ENCODE results near the gene PRDX6.
"Not testable (repeated sequence)": the region's sequence is repeated elsewhere in the genome, so short reads cannot be mapped to it uniquely, and the experiment has no call there.

PRDX6 gene

DNA sequence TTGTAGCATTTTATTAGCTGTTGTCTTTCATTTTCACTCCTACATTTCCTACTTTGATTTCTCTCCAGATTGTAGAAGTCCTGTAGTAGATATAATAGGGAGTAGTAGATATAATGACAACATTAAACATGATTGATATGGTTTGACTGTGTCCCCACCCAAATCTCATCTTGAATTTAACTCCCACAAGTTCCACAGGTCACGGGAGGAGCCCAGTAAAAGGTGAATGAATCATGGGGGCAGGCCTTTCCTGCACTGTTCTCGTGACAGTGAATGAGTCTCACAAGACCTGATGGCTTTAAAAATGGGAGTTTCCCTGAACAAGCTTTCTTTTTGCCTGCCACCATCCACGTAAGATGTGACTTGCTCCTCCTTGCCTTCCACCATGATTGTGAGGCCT is 7.5 kb upstream of the PRDX6 start:
- no peak for DNase-seq

DNA sequence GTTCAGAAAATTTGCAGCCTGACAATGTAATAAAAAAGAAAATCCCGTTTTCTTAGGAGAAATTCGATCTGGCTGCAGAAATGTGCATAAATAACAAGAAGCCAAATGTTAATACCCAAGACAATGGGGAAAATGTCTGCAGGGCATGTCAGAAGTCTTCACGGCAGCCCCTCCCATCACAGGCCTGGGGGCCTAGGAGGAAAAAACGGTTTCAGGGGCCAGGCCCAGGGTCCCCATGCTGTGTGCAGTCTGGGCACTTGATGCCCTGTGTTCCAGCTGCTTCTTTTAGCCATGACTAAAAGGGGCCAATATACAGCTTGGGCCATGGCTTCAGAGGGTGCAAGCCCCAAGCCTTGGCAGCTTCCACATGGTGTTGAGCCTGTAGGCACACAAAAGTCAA is 6.5 kb upstream of the PRDX6 start:
- DNase-seq: no peak

DNA sequence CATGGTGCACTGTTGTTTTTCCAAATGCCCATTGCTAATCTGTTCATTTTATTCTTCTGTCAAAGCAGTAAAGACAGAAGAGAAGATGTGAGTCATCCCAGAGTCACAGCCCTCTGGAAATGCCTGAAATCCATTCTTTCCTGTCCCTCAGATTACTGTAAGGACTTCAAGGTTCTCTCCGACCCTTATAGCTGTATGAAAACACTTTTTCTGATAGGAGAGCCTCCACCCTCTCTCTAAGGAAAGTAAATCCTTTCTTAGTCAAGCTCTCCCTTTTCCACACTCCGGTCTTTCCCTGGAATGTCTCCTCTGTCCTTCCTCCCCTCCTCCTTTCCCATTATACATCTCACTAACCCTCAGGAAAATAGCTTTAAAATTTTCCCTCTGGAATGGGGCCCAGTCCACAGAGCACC is 3.5 kb upstream of the PRDX6 start:
- DNase-seq: peak; percentile 33

DNA sequence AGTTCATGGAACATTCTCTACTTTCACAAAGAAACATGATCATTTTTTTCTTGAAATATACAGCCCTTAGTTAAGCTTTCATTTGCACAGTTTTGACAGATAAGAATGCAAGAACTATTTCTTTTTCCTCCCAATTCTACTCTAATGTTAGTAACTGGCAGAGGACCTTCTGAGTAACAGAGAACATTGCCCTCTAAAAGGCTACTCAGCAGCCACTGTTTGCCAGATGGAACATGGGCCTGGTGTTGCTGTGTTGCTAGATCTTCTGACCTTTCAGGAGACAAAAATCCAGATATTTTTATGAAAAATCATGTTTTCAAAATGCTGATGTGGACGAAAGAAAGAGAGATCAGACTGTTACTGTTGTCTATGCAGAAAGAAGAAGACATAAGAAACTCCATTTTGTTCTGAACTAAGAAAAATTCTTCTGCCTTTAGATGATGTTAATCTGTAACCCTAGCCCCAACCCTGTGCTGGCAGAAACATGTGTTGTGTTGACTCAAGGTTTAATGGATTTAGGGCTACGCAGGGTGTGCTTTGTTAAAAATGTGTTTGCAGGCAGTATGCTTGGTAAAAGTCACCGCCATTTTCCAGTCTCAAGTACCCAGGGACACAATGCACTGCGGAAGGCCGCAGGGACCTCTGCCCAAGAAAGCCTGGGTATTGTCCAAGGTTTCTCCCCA is 2.9 kb upstream of the PRDX6 start:
- no peak for DNase-seq

DNA sequence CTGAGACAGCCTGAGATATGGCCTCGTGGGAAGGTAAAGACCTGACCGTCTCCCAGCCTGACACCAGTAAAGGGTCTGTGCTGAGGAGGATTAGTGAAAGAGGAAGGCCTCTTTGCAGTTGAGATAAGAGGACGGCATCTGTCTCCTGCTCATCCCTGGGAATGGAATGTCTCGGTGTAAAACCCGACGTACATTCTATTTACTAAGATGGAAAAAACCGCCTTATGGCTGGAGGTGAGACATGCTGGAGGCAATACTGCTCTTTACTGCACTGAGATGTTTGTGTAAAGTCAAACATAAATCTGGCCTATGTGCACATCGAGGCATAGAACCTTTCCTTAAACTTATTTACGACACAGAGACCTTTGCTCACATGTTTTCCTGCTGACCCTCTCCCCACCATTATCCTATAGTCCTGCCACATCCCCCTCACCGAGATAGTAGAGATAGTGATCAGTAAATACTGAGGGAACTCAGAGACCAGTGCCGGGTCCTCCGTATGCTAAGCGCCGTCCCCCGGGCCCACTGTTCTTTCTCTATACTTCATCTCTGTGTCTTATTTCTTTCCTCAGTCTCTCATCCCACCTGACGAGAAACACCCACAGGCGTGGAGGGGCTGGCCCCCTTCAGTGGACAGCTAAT is 2.2 kb upstream of the PRDX6 start:
- DNase-seq: not testable (repeated sequence)

DNA sequence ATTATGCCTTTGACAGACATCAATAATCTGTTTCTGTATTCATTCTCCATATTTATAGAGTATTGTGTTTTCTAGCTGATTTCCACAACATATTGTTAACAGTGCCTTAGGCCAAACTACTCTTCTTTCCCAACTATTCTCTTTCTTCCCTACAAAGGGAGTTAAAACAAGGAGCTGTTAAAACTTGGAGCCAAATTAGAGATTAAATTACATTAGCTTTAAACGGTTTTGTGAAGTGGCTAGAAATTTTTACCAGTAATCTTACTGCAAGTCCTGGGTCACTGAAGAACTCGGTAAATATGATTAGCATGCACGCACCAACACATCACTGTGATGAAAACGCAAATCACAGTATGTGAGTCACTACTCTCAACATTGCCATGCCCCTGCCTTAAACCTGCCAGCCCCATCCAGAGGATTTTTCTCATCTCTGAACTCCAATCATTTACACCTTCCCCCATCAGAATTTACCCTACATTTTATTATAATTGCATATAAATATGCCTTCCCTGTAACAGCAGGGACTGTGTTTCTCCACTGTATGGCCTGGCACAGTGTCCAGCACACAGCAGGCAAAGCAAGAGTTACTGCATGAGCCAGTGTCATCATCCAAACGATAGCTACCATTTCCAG is 1.5 kb upstream of the PRDX6 start:
- no peak for DNase-seq

DNA sequence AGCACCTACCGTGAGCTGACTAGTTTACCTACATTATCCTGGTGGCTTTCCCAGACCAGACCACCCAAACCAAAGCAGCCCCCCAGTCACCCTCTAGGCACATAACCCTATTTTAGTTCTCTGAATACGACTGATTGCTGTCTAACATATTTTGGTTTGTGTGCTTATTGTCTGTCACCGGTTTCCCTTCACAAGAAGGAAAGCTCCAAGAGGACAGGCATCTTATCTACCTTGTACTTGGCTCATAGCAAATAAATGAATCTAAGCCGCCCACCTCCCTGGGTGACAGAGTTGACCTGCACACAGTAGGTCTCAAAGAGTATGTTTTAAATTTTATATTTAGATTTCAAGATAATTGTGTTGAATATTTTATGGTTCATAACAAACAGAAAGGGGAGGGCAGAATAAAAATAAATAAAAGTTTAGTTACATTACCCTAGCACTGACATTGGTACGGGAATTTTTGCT is 904 bp upstream of the PRDX6 start:
- no peak for DNase-seq

DNA sequence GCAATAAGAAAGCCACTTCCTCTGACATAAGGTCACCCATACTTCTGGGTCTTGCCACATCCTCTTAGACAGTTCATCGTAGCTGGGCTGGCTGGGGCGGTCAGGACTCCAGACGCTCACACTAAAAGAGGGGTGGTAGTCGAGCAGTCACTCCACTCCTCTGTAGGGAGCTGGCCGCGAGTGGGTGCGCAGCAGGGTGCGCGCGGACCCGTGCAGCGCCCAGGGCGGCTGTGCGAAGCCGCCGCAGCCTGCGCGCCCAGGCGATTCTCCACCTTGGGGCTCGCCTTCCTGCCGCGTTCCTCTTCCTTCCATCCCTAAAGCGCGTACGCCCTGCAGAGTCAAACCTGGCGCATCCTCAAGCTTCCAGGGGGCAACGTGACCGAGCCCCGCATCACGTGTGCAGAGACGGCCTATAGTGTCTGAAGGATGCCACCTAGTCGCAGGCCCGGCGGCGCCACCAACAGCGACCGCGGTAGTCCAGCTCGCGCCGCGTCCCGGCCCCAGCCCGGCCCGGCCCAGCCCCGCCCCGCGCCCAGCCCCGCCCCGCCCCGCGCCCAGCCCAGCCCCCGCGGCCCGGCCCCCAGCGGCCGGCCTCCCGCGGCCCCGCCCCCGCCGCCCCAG is 360 bp upstream of the PRDX6 start:
- DNase-seq: peak; percentile 79

DNA sequence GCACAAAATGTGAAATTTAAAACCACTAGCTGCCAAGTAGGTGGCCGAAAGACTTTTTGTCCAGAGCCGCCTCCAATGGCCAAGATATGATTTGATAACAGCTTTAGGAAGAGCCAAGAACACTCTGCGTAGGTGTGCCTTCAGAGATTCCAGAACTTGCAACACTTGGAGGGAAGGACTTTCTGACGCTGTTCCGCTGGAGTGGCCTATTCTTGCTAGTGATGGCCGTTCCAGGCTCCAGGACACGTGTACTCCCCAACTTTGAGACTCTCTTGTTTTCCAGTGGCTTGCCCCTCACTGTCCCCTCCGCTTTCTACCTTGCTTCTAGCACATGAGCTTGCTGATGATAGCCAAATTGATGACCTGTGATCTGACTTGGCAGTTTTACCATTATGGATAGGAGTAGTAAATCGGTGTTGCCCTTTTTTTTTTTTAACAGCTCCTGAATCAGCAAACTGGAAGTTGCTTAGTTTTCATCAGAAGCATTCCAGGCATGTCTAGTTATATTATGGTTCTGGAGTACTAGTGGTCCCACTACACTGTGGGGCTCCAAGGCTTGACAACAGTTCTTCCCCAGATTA is 1.0 kb downstream of the PRDX6 start:
- DNase-seq: peak; percentile 14

DNA sequence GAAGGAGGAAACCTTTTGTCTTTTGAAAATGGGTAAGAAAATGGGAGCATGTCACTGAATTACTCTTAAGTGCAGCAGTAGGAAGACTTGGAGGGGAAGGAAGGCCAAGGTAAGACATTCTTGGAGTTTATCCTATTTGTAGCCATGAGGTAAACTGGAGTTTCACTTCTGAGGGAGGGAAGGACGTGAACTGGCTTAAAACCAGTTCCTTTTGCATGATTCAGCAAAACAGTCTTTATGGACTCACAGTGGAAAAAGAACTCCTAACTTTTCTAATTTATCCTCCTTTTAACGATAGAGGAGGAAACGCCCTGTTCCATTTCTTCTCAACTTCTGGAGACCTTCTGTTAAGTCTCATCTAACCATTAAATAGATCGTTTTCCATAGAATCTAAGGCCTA is 2.5 kb downstream of the PRDX6 start:
- DNase-seq: no peak

DNA sequence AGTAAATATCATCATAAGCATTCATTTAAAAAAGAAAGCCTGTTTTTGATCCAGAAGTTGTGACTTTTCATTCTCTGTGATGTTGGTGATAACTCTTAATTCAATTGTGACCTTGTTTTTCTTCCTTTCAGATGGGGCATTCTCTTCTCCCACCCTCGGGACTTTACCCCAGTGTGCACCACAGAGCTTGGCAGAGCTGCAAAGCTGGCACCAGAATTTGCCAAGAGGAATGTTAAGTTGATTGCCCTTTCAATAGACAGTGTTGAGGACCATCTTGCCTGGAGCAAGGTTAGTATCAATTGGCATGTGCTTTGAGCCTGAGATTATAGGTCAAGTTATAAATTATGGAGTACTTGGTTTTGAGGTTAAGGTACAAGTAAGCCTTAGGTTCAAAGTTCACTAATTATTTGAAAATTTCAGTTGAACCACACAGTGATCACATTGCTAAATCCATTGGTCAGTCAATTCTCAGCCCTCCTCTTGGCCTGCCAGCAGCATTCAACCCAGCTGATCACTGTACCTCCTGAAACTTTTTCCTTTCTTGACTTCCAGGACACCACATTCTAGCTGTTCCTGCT is 4.1 kb downstream of the PRDX6 start:
- no peak for DNase-seq

DNA sequence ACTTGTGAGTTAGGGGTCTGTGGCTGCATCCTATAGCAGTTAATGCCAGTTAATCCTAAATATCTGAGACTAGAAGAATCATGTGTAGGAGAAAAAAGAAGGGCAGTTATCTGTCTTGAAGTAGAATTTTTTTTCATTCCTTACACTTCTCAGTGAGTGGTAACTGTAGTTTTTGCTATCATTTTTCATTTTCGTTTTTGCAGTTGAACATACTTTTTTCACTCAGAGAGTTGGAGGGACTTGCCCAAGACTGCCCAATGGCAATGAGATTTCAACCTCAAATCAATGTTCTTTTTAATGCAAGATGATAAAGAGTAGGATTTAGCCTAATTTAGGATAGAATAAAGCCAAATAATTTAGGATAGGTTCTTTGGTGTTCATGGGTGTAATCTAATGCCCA is 5.5 kb downstream of the PRDX6 start:
- no peak for DNase-seq

DNA sequence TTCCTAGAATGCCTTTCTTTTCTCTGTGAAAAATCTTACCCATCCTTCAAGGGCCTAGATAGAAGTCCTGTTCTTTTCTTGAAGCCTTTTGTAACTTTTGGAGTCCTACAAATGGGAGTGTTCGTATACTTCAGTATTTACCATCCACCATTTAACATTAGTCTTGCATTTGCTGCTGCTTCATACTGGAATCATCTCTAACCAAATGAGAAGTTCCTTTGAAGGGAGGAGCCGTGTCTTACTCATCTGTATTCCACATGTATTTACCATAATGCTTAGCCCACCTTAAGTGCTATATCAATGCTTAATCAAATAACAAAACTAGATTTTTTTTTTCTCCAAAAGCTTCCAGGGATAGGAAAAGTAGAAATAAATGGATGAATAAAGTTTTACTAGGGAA is 7.1 kb downstream of the PRDX6 start:
- DNase-seq: no peak

DNA sequence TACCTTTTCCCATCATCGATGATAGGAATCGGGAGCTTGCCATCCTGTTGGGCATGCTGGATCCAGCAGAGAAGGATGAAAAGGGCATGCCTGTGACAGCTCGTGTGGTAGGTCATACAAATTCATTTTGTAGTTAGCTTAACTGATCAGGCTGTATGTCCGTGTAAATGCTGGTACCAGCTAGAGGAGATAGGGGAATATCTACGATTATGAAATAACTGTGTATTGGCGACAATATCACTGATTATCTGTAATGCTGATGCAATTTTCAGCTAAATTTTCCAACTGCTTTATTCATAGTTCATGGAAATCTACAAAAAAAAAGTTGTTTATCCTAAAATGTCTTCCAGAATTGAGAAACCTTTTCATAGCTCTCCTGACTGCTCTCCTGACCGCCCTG is 8.3 kb downstream of the PRDX6 start:
- no peak for DNase-seq

DNA sequence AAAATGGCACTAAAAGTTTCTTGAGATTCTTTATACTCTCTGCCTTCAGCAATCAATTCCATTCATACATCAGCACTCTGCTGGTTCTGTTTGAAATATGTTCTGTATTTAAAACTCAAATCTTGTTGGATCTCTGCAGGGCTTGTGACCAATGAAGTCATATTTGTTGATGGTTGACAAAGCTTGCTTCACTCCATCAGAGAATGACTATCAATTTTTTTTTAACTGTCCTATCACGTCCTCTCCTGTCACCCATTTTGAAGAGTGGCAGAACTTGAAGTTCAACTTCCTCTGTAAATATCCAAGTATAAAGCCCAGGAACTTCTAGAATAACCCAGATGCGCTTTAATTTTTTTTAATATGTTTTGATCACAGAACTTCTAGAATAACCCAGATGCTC is 10.9 kb downstream of the PRDX6 start:
- no peak for DNase-seq

DNA sequence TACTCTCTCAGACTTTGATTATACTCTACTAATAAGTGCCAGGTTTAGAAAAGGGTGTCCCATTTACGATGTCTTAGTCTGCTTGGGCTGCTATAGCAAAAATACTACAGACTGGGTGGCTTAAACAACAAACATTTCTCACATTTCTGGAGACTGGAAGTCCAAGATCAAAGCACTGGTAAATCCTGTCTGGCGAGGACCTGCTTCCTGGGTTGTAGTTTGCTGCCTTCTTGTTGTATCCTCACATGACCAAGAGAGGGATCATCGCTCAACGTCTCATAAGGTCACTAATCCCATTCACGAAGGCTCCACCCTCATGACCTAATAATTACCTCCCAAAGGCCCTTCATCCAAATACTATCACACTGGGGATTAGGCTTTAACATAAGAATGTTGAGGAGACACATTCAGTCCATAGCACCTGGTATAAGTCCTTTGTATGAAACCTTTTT is 12.0 kb downstream of the PRDX6 start:
- no peak for DNase-seq

DNA sequence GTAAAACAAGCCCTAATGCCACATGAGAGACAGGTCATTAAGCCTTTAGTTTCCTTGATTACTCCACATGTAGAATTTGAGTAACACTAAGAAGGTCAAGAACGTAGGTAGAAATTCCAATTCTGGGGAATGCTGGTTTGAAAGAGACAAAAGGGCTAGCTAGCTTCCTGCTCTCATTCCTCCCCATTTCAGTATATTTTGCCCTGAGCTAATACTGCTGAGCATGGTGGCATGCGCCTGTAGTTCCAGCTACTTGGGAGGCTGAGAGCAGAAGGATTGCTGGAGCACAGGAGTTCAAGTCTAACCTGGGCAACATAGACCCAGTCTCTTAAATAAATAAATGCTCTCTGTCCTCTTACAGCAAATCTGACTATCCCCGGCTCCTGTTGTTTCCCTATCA is 12.8 kb downstream of the PRDX6 start:
- no peak for DNase-seq

DNA sequence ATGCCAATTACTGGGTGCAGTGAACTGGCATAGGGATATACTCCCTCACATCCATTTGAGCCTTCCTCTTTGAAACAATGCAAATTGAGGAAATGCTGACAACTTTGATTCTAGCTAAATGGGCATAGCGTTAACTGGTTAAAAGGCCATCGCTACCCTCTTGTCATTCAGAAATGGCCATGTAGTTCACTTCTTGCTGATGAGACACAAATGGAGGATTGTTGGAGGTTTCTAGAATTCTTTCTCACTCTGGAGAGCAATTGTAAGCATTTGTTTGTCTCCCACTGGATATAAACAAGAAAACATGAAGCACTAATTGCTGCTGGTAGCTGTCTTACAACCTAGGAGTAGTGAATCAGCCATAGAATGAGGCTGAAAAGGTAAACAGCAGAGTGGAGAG is 14.4 kb downstream of the PRDX6 start:
- DNase-seq: no peak

DNA sequence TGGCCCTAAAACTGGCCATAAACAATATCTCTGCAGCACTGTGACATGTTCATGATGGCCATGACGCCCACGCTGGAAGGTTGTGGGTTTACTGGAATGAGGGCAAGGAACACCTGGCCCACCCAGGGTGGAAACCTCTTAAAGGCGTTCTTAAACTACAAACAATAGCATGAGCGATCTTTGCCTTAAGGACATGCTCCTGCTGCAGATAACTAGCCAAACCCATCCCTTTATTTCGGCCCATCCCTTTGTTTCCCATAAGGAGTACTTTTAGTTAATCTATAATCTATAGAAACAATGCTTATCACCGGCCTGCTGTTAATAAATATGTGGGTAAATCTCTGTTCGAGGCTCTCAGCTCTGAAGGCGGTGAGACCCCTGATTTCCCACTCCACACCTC is 16.0 kb downstream of the PRDX6 start:
- DNase-seq: not testable (repeated sequence)

DNA sequence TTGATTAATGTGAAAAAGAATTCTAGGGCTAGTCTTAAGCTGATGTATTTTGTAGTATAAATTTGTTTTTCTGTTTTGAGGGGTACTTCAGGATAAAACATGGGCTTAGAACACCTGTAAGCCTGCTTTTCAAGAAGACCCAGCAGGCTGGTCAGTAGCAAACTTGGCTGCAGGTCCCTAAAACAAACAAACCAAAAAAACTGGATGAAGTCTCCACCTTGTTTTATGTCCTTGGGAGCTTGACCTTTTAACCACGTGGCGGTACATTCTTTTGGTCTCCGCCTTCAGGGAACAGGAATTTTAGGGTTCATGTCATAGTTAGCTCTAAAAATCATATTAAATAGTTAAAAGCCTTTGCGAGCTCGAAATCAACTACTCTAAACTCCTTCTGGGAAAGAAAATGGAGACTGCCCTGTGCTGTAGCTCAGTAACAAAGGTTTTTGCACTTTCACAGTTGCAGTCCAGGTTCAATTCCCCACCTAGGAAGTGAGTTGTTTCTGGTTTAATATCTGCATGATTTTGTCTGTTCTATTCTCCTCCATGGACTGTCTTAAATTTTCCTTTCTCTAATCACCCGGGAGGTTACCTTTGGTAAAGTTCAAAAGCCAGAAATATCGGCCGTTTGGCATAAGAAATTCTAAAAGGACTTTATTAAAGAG is 18.6 kb downstream of the PRDX6 start:
- no peak for DNase-seq

DNA sequence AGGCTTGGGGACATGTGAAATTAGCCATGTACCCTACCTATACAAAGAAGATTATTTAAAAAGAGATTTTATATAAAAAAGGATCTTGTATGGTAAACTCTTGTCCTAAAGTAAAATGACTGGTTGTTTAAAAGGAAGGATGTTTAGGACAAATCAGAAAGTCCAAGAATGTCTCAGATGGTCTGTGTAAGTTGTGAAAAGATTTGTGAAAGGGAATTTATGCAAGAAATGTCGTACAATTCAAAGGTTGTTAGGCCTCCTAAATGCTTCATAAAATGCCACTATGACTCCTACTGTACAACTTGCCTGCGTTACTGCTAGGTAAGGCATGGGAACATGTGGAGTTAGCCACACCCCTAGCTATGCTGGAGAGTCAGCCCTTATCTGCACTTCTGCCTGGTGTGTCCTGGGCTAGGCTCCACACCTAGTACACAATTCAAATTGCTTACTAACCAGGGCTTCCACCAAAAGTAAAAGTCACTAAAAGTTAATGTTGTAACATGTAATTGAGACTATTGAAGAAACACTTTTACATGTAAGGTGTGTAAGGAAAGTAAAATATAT is 19.7 kb downstream of the PRDX6 start:
- DNase-seq: no peak

DNA sequence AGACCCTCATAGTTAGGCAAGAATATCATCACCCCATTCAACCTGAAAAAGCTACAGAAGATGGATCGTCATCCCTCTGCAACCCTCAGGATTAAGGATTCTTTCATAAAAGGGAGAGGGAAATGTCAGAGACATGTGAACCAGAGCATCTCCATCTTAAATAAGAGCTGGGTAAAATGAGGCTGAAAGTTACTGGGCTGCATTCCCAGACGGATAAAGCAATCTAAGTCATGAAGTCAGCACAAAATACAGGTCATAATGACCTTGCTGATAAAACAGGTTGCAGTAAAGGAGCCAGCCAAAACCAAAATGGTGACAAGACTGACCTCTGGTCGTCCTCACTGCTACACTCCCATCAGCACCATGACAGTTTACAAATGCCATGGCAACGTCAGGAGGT is 22.6 kb downstream of the PRDX6 start:
- DNase-seq: no peak
